Measurements from ENCODE around the gene HOXB2. TPM values are rescaled to one million over a fixed set of nuclear protein-coding genes. Genes with fewer than 3 reads are reported as not detected.

Gene HOXB2
- total and polyA plus RNA-seq, 2 experiments from 2014 or later, result not detected

GRCh38 chr17:48510761-48511604 lies 33.9 kb downstream of the HOXB2 start:
- H3K27me3 ChIP-seq (ENCODE audit: insufficient read depth), result peaks cover 17% of the 10 kb centered on the region
- no peak overlapping the region for H2AFZ ChIP-seq
- H4K20me1 ChIP-seq (replicated peaks; ENCODE audit: insufficient read depth), result no peaks in the 10 kb centered on the region
- H3K4me1 ChIP-seq (ENCODE audit: insufficient read depth), result peaks cover 29% of the 10 kb centered on the region
- Mint-ChIP-seq H3K4me3 (no peak overlapping the region), H3K27ac (no peak overlapping the region), H3K36me3 (ENCODE audit: low read depth) (no peaks in the 10 kb centered on the region), H3K27me3 (ENCODE audit: insufficient read depth, low read depth, poor library complexity) (peaks cover 24% of the 10 kb centered on the region), H3K4me1 (peaks cover 22% of the 10 kb centered on the region), H3K9me3 (no peaks in the 10 kb centered on the region)
- TF ChIP-seq, protein P1, sequence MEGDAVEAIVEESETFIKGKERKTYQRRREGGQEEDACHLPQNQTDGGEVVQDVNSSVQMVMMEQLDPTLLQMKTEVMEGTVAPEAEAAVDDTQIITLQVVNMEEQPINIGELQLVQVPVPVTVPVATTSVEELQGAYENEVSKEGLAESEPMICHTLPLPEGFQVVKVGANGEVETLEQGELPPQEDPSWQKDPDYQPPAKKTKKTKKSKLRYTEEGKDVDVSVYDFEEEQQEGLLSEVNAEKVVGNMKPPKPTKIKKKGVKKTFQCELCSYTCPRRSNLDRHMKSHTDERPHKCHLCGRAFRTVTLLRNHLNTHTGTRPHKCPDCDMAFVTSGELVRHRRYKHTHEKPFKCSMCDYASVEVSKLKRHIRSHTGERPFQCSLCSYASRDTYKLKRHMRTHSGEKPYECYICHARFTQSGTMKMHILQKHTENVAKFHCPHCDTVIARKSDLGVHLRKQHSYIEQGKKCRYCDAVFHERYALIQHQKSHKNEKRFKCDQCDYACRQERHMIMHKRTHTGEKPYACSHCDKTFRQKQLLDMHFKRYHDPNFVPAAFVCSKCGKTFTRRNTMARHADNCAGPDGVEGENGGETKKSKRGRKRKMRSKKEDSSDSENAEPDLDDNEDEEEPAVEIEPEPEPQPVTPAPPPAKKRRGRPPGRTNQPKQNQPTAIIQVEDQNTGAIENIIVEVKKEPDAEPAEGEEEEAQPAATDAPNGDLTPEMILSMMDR (conservative IDR thresholded peaks at IDR 0.05; ENCODE audit: low read depth in 2 of 2), result no peak
- TF ChIP-seq ZNF331 (CRISPR knock-in tag; IDR thresholded peaks at IDR 0.05; ENCODE audit: low read depth), result no peak
- H3K4me3 ChIP-seq, result no peak overlapping the region
- no peak overlapping the region for H3K4me2 ChIP-seq
- H3K27ac ChIP-seq (ENCODE audit: low read depth), result no peak overlapping the region
- H3K9me2 ChIP-seq (ENCODE audit: insufficient read depth), result no peaks in the 10 kb centered on the region
- H3K79me2 ChIP-seq (replicated peaks; ENCODE audit: insufficient read depth), result no peaks in the 10 kb centered on the region
- DNase-seq (ENCODE audit: low spot score) (no peak), ATAC-seq (no peak)
- 0 out of 2 replicates have a peak, but pooled peaks cover 4% of the 10 kb centered on the region for H3F3A ChIP-seq (replicated peaks; ENCODE audit: low read depth)
- no peaks in the 10 kb centered on the region for H3K36me3 ChIP-seq (ENCODE audit: insufficient read depth)

DNA sequence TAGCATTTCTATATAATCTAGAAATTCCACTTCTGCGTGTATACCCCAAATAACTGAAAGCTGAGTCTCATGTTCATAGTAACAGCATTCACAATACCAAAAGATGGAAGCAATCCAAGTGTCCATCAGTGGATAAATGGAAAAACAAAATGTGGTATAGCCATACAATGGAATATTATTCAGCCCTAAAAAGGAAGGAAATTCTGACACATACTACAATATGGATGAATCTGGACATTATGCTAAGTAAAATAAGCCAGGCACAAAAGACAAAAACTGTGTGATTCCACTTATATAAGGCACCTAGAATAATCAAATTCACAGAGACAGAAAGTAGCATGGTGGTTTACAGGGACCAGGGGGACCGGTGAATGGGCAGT lies 34.5 kb downstream of the HOXB2 start:
- no peak for ATAC-seq
- peaks cover 25% of the 10 kb centered on the region for H3K4me1 Mint-ChIP-seq
- TF ChIP-seq CREB1 (CRISPR knock-in tag; IDR thresholded peaks at IDR 0.05; ENCODE audit: low read depth), result no peak
- TF ChIP-seq, protein P2, sequence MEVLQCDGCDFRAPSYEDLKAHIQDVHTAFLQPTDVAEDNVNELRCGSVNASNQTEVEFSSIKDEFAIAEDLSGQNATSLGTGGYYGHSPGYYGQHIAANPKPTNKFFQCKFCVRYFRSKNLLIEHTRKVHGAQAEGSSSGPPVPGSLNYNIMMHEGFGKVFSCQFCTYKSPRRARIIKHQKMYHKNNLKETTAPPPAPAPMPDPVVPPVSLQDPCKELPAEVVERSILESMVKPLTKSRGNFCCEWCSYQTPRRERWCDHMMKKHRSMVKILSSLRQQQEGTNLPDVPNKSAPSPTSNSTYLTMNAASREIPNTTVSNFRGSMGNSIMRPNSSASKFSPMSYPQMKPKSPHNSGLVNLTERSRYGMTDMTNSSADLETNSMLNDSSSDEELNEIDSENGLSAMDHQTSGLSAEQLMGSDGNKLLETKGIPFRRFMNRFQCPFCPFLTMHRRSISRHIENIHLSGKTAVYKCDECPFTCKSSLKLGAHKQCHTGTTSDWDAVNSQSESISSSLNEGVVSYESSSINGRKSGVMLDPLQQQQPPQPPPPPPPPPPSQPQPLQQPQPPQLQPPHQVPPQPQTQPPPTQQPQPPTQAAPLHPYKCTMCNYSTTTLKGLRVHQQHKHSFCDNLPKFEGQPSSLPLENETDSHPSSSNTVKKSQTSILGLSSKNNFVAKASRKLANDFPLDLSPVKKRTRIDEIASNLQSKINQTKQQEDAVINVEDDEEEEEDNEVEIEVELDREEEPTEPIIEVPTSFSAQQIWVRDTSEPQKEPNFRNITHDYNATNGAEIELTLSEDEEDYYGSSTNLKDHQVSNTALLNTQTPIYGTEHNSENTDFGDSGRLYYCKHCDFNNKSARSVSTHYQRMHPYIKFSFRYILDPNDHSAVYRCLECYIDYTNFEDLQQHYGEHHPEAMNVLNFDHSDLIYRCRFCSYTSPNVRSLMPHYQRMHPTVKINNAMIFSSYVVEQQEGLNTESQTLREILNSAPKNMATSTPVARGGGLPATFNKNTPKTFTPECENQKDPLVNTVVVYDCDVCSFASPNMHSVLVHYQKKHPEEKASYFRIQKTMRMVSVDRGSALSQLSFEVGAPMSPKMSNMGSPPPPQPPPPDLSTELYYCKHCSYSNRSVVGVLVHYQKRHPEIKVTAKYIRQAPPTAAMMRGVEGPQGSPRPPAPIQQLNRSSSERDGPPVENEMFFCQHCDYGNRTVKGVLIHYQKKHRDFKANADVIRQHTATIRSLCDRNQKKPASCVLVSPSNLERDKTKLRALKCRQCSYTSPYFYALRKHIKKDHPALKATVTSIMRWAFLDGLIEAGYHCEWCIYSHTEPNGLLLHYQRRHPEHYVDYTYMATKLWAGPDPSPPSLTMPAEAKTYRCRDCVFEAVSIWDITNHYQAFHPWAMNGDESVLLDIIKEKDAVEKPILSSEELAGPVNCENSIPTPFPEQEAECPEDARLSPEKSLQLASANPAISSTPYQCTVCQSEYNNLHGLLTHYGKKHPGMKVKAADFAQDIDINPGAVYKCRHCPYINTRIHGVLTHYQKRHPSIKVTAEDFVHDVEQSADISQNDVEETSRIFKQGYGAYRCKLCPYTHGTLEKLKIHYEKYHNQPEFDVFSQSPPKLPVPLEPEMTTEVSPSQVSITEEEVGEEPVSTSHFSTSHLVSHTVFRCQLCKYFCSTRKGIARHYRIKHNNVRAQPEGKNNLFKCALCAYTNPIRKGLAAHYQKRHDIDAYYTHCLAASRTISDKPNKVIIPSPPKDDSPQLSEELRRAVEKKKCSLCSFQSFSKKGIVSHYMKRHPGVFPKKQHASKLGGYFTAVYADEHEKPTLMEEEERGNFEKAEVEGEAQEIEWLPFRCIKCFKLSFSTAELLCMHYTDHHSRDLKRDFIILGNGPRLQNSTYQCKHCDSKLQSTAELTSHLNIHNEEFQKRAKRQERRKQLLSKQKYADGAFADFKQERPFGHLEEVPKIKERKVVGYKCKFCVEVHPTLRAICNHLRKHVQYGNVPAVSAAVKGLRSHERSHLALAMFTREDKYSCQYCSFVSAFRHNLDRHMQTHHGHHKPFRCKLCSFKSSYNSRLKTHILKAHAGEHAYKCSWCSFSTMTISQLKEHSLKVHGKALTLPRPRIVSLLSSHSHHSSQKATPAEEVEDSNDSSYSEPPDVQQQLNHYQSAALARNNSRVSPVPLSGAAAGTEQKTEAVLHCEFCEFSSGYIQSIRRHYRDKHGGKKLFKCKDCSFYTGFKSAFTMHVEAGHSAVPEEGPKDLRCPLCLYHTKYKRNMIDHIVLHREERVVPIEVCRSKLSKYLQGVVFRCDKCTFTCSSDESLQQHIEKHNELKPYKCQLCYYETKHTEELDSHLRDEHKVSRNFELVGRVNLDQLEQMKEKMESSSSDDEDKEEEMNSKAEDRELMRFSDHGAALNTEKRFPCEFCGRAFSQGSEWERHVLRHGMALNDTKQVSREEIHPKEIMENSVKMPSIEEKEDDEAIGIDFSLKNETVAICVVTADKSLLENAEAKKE (CRISPR knock-in tag; IDR thresholded peaks at IDR 0.05), result no peak
- TF ChIP-seq JUNB (IDR thresholded peaks at IDR 0.05; ENCODE audit: unreplicated experiment), result no peak
- TF ChIP-seq ETS1 (IDR thresholded peaks at IDR 0.05), result no peak
- no peak for TF ChIP-seq POLR2AphosphoS5 (IDR thresholded peaks at IDR 0.05; ENCODE audit: low read depth)
- TF ChIP-seq, protein P1 (conservative IDR thresholded peaks at IDR 0.05; ENCODE audit: low read depth in 2 of 2), result no peak
- TF ChIP-seq NANOG (IDR thresholded peaks at IDR 0.05; ENCODE audit: borderline replicate concordance), result no peak
- TF ChIP-seq ZNF331 (CRISPR knock-in tag; IDR thresholded peaks at IDR 0.05; ENCODE audit: low read depth), result no peak
- no peak for TF ChIP-seq ZNF114 (CRISPR knock-in tag; IDR thresholded peaks at IDR 0.05)

More for the DNA sequence above, 34.5 kb downstream of the HOXB2 start:
- no peak overlapping the region for H3K4me2 ChIP-seq
- DNase-seq (ENCODE audit: low spot score), result no peak
- no peaks in the 10 kb centered on the region for H3K36me3 ChIP-seq (ENCODE audit: insufficient read depth)
- H3K79me2 ChIP-seq (replicated peaks; ENCODE audit: insufficient read depth), result no peaks in the 10 kb centered on the region
- no peaks in the 10 kb centered on the region for H3K9me2 ChIP-seq (ENCODE audit: insufficient read depth)
- no peaks in the 10 kb centered on the region for H3K9me3 Mint-ChIP-seq
- no peak overlapping the region for H3K4me3 Mint-ChIP-seq
- no peak overlapping the region for H3K27ac ChIP-seq (ENCODE audit: low read depth)
- H3F3A ChIP-seq (replicated peaks; ENCODE audit: low read depth), result 0 out of 2 replicates have a peak, but pooled peaks cover 4% of the 10 kb centered on the region
- H3K27ac Mint-ChIP-seq, result no peak overlapping the region
- no peak overlapping the region for H2AFZ ChIP-seq
- peaks cover 30% of the 10 kb centered on the region for H3K4me1 ChIP-seq (ENCODE audit: insufficient read depth)
- no peaks in the 10 kb centered on the region for H3K36me3 Mint-ChIP-seq (ENCODE audit: low read depth)
- no peaks in the 10 kb centered on the region for H4K20me1 ChIP-seq (replicated peaks; ENCODE audit: insufficient read depth)
- no peak overlapping the region for H3K4me3 ChIP-seq
- H3K27me3 Mint-ChIP-seq (ENCODE audit: insufficient read depth, low read depth, poor library complexity), result peaks cover 24% of the 10 kb centered on the region
- peaks cover 17% of the 10 kb centered on the region for H3K27me3 ChIP-seq (ENCODE audit: insufficient read depth)

Data from GM23338 (cell line).